BLaER1 treated with 17β-estradiol and CSF1 and Interleukin-3, amounts not matched to agents 10 nM and 100 nM (cell line): ENCODE results near the gene GPATCH8.

Experiments
- H3K27ac ChIP-seq, 11 experiments: shearing (Covaris generic); formaldehyde crosslinking; 2 replicates each; pipeline ENCODE4 v1.8.1; 2022
- H3K27me3 ChIP-seq, 11 experiments: shearing (Covaris generic); formaldehyde crosslinking; 2 replicates each; pipeline ENCODE4 v1.8.1; 2022
- H3K36me3 ChIP-seq, 11 experiments: shearing (Covaris generic); formaldehyde crosslinking; 2 replicates each; pipeline ENCODE4 v1.8.1; 2022
- H3K4me1 ChIP-seq, 10 experiments: shearing (Covaris generic); formaldehyde crosslinking; 2 replicates each; pipeline ENCODE4 v1.8.1; 2022
- H3K4me2 ChIP-seq, 11 experiments: shearing (Covaris generic); formaldehyde crosslinking; 2 replicates each; pipeline ENCODE4 v1.8.1; 2022
- H3K4me3 ChIP-seq, 10 experiments: shearing (Covaris generic); formaldehyde crosslinking; 2 replicates each; pipeline ENCODE4 v1.8.1; 2022
- H3K9ac ChIP-seq, 11 experiments: shearing (Covaris generic); formaldehyde crosslinking; 2 replicates each; pipeline ENCODE4 v1.8.1; 2022
- H3K9me3 ChIP-seq, 11 experiments: shearing (Covaris generic); formaldehyde crosslinking; replicated peaks in 1 of 11; 2 replicates each; pipeline ENCODE4 v1.8.1; 2022
- H4K20me1 ChIP-seq, 11 experiments: shearing (Covaris generic); formaldehyde crosslinking; 2 replicates each; pipeline ENCODE4 v1.8.1; 2022
- Cebpa-rat ChIP-seq, 11 experiments: shearing (Covaris generic); IDR thresholded peaks; 2 replicates each; pipeline ENCODE4 v1.8.1; 2022

The GPATCH8 gene

GRCh38 chr17:44502598-44503146, 534 bp downstream of the GPATCH8 start:
- H3K9me3 ChIP-seq = no peaks in the 10 kb centered on the region
- H3K4me1 ChIP-seq = peaks cover 25 to 51% (median 45%) of the 10 kb centered on the region in 10 experiments
- no peak for TF ChIP-seq Cebpa-rat (IDR thresholded peaks at IDR 0.05)
- H3K36me3 ChIP-seq = peaks cover 0 to 15% (median 6%) of the 10 kb centered on the region in 11 experiments; a peak in 8 of 22 replicates
- H3K4me2 ChIP-seq = peak overlapping the region; percentile 77 to 98 (median 90)
- peaks cover 40 to 52% (median 47%) of the 10 kb centered on the region in 11 experiments; a peak in 21 of 22 replicates for H4K20me1 ChIP-seq
- H3K9ac ChIP-seq = peak overlapping the region; percentile 86 to 98 (median 96)
- peak overlapping the region; percentile 87 to 98 (median 95) for H3K27ac ChIP-seq
- H3K27me3 ChIP-seq = no peaks in the 10 kb centered on the region
- peak overlapping the region; percentile 77 to 97 (median 91) for H3K4me3 ChIP-seq

GRCh38 chr17:44501866-44502375, 1.3 kb downstream of the GPATCH8 start:
- H4K20me1 ChIP-seq = peaks cover 47 to 60% (median 55%) of the 10 kb centered on the region in 11 experiments; a peak in 21 of 22 replicates
- peaks cover 30 to 58% (median 52%) of the 10 kb centered on the region in 10 experiments for H3K4me1 ChIP-seq
- H3K27ac ChIP-seq = peak overlapping the region; percentile 87 to 98 (median 95); a peak in 18 of 22 replicates
- H3K4me2 ChIP-seq = peak overlapping the region; percentile 77 to 98 (median 90)
- H3K4me3 ChIP-seq = peak overlapping the region; percentile 77 to 97 (median 91)
- H3K36me3 ChIP-seq = peaks cover 0 to 15% (median 6%) of the 10 kb centered on the region in 11 experiments; a peak in 9 of 22 replicates
- no peaks in the 10 kb centered on the region for H3K27me3 ChIP-seq
- TF ChIP-seq Cebpa-rat (IDR thresholded peaks at IDR 0.05) = no peak
- no peaks in the 10 kb centered on the region for H3K9me3 ChIP-seq
- peak overlapping the region; percentile 86 to 98 (median 96) for H3K9ac ChIP-seq

DNA sequence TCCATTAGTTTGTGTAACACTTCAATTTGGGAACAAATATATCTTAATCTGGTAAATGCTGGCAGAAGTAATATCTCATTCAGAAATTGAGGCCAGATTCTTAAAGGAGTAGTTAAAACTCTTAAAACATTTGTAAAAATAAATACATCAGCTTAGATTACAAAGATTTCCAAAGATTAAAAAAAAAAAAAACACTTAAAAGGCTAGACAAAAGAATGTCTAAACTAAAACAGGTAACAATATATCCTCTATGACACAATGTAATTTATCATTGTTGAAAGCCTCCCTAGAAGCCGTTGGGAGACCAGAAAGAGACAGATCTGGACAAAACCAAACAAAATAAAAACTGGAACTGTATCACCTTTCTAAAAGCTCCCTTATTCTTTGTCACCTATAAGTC, 3.5 kb downstream of the GPATCH8 start:
- H3K9ac ChIP-seq = 0 out of 22 replicates have a peak overlapping the region, but pooled peaks of 1 of the 11 experiments have one; percentile 98
- peaks cover 58 to 82% (median 77%) of the 10 kb centered on the region in 11 experiments for H4K20me1 ChIP-seq
- H3K36me3 ChIP-seq = peaks cover 0 to 19% (median 14%) of the 10 kb centered on the region in 11 experiments; a peak in 14 of 22 replicates
- no peak overlapping the region for H3K27ac ChIP-seq
- H3K9me3 ChIP-seq = no peaks in the 10 kb centered on the region
- H3K4me2 ChIP-seq = peak overlapping the region; percentile 16 to 98 (median 89); a peak in 18 of 22 replicates
- H3K4me3 ChIP-seq = no peak overlapping the region
- no peaks in the 10 kb centered on the region for H3K27me3 ChIP-seq
- TF ChIP-seq Cebpa-rat (IDR thresholded peaks at IDR 0.05) = no peak
- H3K4me1 ChIP-seq = peaks cover 30 to 58% (median 52%) of the 10 kb centered on the region in 10 experiments

GRCh38 chr17:44496815-44497214, 6.4 kb downstream of the GPATCH8 start:
- Histone ChIP-seq H3K9me3 (peaks cover 0 to 11% (median 3%) of the 10 kb centered on the region in 11 experiments; a peak in 9 of 22 replicates), H3K4me2 (peak overlapping the region in 2 of 11 experiments; percentile 3 to 59; a peak in 2 of 22 replicates), H3K27me3 (no peaks in the 10 kb centered on the region), H3K9ac (no peak overlapping the region), H3K4me1 (peaks cover 21 to 48% (median 42%) of the 10 kb centered on the region in 10 experiments), H3K36me3 (peaks cover 13 to 49% (median 38%) of the 10 kb centered on the region in 11 experiments; a peak in 19 of 22 replicates), H3K4me3 (no peak overlapping the region), H3K27ac (no peak overlapping the region), H4K20me1 (peaks cover 80 to 100% (median 100%) of the 10 kb centered on the region in 11 experiments)
- no peak for TF ChIP-seq Cebpa-rat (IDR thresholded peaks at IDR 0.05)

- H4K20me1 ChIP-seq = peaks cover 75 to 100% (median 100%) of the 10 kb centered on the region in 11 experiments
- H3K27ac ChIP-seq = no peak overlapping the region
- peaks cover 24 to 69% (median 59%) of the 10 kb centered on the region in 11 experiments; a peak in 19 of 22 replicates for H3K36me3 ChIP-seq
- H3K9me3 ChIP-seq = peaks cover 0 to 11% (median 6%) of the 10 kb centered on the region in 11 experiments; a peak in 9 of 22 replicates
- H3K4me2 ChIP-seq = no peak overlapping the region
- no peak for TF ChIP-seq Cebpa-rat (IDR thresholded peaks at IDR 0.05)
- H3K4me1 ChIP-seq = peaks cover 16 to 26% (median 21%) of the 10 kb centered on the region in 10 experiments; a peak in 19 of 20 replicates
- no peak overlapping the region for H3K4me3 ChIP-seq
- H3K27me3 ChIP-seq = no peaks in the 10 kb centered on the region
- no peak overlapping the region for H3K9ac ChIP-seq
These were observed 9.9 kb downstream of the GPATCH8 start for GRCh38 chr17:44493339-44493738.

GRCh38 chr17:44492706-44493272, 10.4 kb downstream of the GPATCH8 start:
- H4K20me1 ChIP-seq = peaks cover 73 to 100% (median 100%) of the 10 kb centered on the region in 11 experiments

GRCh38 chr17:44489581-44489980, 13.6 kb downstream of the GPATCH8 start:
- Histone ChIP-seq H3K4me2 (peak overlapping the region in 8 of 11 experiments; percentile 7 to 45 (median 25); a peak in 11 of 22 replicates), H3K27ac (no peak overlapping the region), H4K20me1 (peaks cover 73 to 100% (median 100%) of the 10 kb centered on the region in 11 experiments), H3K27me3 (no peaks in the 10 kb centered on the region), H3K4me1 (peaks cover 5 to 16% (median 9%) of the 10 kb centered on the region in 10 experiments; a peak in 12 of 20 replicates), H3K9me3 (peaks cover 0 to 11% (median 6%) of the 10 kb centered on the region in 11 experiments; a peak in 9 of 22 replicates), H3K9ac (no peak overlapping the region), H3K4me3 (no peak overlapping the region), H3K36me3 (peaks cover 29 to 83% (median 59%) of the 10 kb centered on the region in 11 experiments; a peak in 21 of 22 replicates)
- no peak for TF ChIP-seq Cebpa-rat (IDR thresholded peaks at IDR 0.05)

More at GRCh38 chr17:44492706-44493272, 10.4 kb downstream of the GPATCH8 start:
- peaks cover 0 to 11% (median 6%) of the 10 kb centered on the region in 11 experiments; a peak in 9 of 22 replicates for H3K9me3 ChIP-seq
- no peaks in the 10 kb centered on the region for H3K27me3 ChIP-seq
- H3K4me3 ChIP-seq = no peak overlapping the region
- peaks cover 24 to 72% (median 63%) of the 10 kb centered on the region in 11 experiments; a peak in 20 of 22 replicates for H3K36me3 ChIP-seq
- peaks cover 13 to 22% (median 18%) of the 10 kb centered on the region in 10 experiments; a peak in 19 of 20 replicates for H3K4me1 ChIP-seq
- H3K9ac ChIP-seq = no peak overlapping the region
- no peak for TF ChIP-seq Cebpa-rat (IDR thresholded peaks at IDR 0.05)
- no peak overlapping the region for H3K27ac ChIP-seq
- H3K4me2 ChIP-seq = no peak overlapping the region

DNA sequence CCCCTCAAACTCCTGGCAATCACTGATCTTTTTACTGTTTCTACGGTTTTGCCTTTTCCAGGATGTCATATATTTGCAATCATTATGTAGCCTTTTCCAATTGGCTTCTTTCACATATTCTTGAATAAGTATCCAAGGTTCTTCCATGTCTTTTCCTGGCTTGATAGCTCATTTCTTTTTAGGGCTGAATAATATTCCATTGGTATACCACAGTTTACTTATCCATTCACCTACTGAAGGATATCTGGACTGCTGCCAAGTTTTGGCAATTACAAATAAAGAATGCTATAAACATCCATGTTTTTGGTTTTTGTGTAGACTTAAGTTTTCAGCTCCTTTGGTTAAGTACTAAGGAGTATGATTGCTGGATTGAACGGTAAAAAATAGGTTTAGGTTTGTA, 16.0 kb downstream of the GPATCH8 start:
- H3K27me3 ChIP-seq = no peaks in the 10 kb centered on the region
- peaks cover 5 to 16% (median 9%) of the 10 kb centered on the region in 10 experiments; a peak in 12 of 20 replicates for H3K4me1 ChIP-seq
- H3K9me3 ChIP-seq = peaks cover 0 to 7% (median under 1%) of the 10 kb centered on the region in 11 experiments; a peak in 8 of 22 replicates
- H3K36me3 ChIP-seq = peaks cover 17 to 59% (median 42%) of the 10 kb centered on the region in 11 experiments; a peak in 21 of 22 replicates
- TF ChIP-seq Cebpa-rat (IDR thresholded peaks at IDR 0.05) = no peak
- H3K9ac ChIP-seq = no peak overlapping the region
- H3K4me3 ChIP-seq = no peak overlapping the region
- peaks cover 69 to 97% (median 93%) of the 10 kb centered on the region in 11 experiments for H4K20me1 ChIP-seq
- no peak overlapping the region for H3K27ac ChIP-seq
- no peak overlapping the region for H3K4me2 ChIP-seq
